ENCODE data around the gene HNRNPM. TPM values are rescaled to one million over a fixed set of nuclear protein-coding genes. Genes with fewer than 3 reads are reported as not detected.

The HNRNPM gene
- total RNA-seq, 1 donor from 2014 or later: 107 TPM

GRCh38 chr19:8489561-8490394 lies 45.0 kb downstream of the HNRNPM start:
- ATAC-seq: peak; percentile 90

GRCh38 chr19:8490395-8490760 lies 45.6 kb downstream of the HNRNPM start:
- peak; percentile 0 for ATAC-seq

- no peak for ATAC-seq
Measured at GRCh38 chr19:8490873-8491272, 46.1 kb downstream of the HNRNPM start.

- ATAC-seq: no peak
Measured at GRCh38 chr19:8491574-8491973, 46.8 kb downstream of the HNRNPM start.

GRCh38 chr19:8494158-8494557 lies 49.4 kb downstream of the HNRNPM start:
- ATAC-seq: no peak

- ATAC-seq: no peak
Measured at GRCh38 chr19:8498295-8498694, 53.5 kb downstream of the HNRNPM start.

- ATAC-seq: no peak
Measured at GRCh38 chr19:8499048-8499833, 54.5 kb downstream of the HNRNPM start.

- no peak for ATAC-seq
Measured at GRCh38 chr19:8500158-8500557, 55.4 kb downstream of the HNRNPM start.

GRCh38 chr19:8501516-8501915 lies 56.7 kb downstream of the HNRNPM start:
- ATAC-seq: no peak

- ATAC-seq: no peak
Measured at GRCh38 chr19:8501981-8502380, 57.2 kb downstream of the HNRNPM start.

- no peak for ATAC-seq
Measured at GRCh38 chr19:8503510-8503909, 58.7 kb downstream of the HNRNPM start.

GRCh38 chr19:8504171-8504570 lies 59.4 kb downstream of the HNRNPM start:
- no peak for ATAC-seq

- no peak for ATAC-seq
Measured at GRCh38 chr19:8504919-8505318, 60.1 kb downstream of the HNRNPM start.

GRCh38 chr19:8505680-8506401 lies 61.1 kb downstream of the HNRNPM start:
- ATAC-seq: peak; percentile 56

- ATAC-seq: no peak
Measured at GRCh38 chr19:8506402-8506957, 61.7 kb downstream of the HNRNPM start.

- no peak for ATAC-seq
Measured at GRCh38 chr19:8510589-8511115, 65.9 kb downstream of the HNRNPM start.

GRCh38 chr19:8511573-8512101 lies 66.9 kb downstream of the HNRNPM start:
- peak; percentile 21 for ATAC-seq

GRCh38 chr19:8512115-8512967 lies 67.6 kb downstream of the HNRNPM start:
- ATAC-seq: peak; percentile 42

- no peak for ATAC-seq
Measured at GRCh38 chr19:8513036-8513686, 68.4 kb downstream of the HNRNPM start.

GRCh38 chr19:8513687-8514504 lies 69.1 kb downstream of the HNRNPM start, which contains the start of gene ZNF414:
ZNF414 (minus strand) TSS chr19:8514167; CDS start chr19:8514046, 121 bp downstream.
- ATAC-seq: peak; percentile 93
